NCI-H510A (cell line): ENCODE data around the gene NPPA.

Experiments used
- DNase-seq: peaks from one replicate; lab custom pipeline; 2025; lab: John Stamatoyannopoulos, UW

NPPA gene

DNA sequence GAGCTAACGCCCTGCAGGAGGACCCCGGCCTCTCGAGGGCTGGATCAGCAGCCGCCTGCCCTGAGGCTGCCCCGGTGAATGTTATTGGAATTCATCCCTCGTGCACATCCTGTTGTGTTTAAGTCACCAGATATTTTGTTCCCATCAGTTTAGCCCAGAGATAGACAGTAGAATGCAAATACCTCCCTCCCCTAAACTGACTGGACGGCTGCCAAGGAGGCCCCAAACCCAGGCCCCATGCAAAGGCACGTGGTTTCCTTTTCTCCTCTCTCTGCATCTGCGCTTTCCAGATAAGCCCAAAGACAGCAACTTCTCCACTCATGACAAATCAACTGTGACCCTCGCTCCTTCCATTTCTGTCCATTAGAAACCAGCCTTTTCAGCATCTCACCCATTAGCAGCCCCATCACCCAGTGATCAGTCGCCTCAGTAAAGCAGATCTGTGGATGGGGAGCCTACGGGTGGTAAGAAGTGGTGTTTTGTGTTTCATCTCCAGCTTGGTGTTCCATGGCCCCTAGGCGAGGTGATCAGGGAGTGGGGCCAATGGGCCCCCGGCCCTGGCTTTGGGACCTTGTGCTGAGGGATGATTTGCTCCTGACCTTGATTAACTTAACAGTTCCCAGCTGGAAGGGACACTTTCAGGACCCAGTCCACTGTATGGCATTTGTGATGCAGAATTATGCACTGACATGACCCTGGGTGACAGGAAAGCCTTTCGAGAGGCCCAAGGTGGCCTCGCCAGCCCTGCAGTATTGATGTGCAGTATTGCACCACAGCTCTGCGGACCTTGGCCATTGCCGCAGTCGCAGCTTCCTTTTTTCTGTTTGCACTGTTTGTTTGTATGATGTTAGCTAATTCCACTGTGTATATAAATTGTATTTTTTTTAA lies 5.2 kb downstream of the NPPA start:
- DNase-seq, result no peak

DNA sequence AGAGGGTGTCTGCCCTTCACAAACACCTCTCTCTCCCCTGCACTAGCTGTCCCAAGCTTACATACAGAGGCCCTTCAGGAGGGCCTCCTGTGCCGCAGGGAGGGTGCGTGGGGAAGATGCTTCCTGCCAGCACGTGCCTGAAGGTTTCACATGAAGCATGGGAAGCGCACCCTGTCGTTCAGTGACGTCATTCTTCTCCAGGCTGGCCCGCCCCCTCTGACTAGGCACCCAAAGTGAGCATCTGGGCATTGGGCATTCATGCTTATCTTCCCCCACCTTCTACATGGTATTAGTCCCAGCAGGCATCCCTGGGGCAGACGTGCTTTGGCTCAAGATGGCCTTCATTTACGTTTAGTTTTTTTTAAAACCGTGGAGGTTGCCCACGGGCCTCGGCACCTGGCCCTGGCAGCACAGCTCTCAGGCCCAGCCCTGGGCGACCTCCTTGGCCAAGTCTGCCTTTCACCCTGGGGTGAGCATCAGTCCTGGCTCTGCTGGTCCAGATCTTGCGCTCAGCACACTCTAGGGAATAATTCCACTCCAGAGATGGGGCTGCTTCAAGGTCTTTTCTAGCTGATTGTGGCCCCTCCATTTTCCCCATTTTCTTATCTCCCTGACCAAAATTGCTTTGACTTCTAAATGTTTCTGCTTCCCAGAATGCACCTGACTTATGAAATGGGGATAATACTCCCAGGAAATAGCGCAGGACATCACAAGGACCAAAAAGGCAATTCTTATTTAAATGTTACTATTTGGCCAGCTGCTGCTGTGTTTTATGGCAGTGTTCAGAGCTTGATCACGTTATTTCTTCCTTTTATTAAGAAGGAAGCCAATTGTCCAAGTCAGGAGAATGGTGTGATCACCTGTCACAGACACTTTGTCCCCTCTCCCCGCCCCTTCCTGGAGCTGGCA lies 6.1 kb downstream of the NPPA start:
- no peak for DNase-seq

DNA sequence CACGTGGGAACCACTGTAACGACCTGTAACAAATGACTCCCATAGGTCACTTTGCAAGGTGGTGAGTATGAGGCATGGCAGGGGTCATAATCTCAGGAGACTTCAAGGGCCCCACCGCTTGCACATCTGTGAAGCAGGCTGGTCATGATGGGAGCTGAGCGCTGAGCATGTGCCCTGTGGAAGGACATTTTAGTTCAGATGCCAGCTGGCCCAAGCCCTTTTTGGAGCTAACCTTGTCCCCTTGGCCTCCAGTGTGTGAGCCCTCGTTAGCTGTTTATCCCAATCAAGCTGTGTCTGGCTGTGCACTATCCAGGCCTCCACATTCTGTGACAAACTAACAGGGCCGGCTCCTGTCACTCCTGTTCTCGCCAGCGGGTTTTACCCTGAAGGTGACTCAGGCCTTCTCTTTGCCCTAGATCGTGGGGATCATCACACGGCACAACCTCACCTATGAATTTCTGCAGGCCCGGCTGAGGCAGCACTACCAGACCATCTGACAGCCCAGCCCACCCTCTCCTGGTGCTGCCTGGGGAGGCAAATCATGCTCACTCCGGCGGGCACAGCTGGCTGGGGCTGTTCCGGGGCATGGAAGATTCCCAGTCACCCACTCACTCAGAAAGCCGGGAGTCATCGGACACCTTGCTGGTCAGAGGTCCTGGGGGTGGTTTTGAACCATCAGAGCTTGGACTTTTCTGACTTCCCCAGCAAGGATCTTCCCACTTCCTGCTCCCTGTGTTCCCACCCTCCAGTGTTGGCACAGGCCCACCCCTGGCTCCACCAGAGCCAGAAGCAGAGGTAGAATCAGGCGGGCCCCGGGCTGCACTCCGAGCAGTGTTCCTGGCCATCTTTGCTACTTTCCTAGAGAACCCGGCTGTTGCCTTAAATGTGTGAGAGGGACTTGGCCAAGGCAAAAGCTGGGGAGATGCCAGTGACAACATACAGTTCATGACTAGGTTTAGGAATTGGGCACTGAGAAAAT lies 7.6 kb downstream of the NPPA start:
- DNase-seq, result no peak

DNA sequence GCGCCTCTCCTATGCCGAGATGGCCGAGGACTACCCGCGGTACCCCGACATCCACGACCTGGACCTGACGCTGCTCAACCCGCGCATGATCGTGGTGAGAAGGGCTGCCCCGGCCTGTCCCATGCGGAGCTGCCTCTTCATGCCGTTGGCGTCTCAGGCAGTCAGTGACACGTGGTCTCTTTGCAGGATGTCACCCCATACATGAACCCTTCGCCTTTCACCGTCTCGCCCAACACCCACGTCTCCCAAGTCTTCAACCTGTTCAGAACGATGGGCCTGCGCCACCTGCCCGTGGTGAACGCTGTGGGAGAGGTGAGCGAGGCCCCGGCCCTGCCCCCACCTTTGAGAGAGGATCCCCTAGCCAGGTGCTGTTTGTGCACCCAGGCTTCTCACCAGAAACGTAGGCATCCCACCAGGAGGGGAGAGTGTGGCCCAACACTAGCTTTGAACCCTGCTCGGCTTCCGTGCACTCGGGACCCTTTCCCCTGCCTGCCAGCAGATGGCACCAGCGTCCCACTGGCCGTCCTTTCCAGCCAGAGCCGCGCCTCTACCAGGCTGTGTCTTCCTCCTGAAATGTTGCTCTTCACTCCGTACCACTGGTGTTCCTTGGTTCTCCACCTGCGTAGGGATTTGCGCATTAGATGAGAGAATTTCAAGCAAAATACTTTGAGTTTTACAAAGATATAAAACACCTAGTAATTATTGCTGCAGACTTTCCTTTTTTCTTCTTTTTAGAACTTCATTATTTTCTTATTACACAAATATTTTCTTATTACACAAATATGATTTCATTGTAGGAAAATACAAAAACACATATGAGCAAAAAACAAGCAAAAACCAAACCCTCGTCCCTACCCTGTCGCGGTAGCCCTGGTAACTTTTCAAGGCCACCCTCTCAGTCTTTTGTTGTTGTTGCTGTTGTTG lies 9.0 kb downstream of the NPPA start:
- peak; percentile 56 for DNase-seq

DNA sequence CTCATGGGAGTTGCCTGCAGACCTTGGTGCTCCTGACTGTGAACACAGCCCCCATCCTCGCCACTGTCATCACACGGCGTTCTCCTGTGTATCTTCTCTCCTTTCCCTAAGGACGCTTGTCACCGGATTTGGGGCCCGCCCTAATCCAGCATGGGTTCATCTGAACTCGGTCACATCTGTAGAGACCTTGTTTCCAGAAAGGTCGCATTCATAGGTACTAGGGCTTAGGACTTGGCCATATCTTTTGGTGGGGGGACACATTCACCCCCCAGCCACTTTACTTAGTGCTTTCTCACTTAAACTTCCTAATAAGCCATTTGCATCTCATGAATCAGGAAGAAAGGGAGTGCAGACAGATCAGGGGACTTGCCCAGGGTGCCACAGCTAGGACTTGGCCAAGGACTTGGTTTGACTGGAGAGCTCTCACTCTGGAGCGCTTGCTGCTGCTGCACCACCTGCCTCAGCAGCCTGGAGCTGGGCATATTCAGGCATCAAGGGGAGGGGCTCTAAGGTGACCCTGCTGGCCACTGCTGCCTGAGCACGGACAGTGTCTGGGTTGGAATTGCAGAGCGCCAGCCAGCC lies 9.7 kb downstream of the NPPA start:
- no peak for DNase-seq

DNA sequence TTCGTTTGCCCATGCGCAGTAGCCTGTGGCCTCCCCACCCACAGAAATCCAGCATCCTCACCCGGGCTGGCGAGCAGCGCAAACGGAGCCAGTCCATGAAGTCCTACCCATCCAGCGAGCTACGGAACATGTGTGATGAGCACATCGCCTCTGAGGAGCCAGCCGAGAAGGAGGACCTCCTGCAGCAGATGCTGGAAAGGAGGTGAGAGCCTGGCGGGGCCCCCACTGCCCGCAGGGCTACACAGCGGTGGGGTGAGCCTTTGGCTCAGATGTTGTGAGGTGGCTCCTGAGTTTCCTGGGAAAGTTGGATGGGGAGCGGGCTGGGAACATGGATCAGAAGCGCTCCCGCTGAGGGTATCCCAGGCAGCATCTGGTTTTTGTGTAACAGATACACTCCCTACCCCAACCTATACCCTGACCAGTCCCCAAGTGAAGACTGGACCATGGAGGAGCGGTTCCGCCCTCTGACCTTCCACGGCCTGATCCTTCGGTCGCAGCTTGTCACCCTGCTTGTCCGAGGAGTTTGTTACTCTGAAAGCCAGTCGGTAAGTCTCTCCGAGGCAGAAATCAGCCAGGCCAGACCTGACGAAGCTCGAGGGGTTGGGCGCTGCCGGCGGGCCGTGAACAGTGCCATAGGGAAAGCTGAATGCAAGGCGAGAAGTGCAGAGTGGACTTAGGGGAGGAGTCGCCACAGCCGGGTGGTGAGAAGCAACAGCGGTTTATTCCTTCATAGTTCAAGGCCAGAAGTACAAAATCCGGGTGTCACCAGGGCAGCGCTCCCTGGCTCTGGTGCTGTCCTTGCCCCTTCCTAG lies 10.4 kb downstream of the NPPA start:
- no peak for DNase-seq

DNA sequence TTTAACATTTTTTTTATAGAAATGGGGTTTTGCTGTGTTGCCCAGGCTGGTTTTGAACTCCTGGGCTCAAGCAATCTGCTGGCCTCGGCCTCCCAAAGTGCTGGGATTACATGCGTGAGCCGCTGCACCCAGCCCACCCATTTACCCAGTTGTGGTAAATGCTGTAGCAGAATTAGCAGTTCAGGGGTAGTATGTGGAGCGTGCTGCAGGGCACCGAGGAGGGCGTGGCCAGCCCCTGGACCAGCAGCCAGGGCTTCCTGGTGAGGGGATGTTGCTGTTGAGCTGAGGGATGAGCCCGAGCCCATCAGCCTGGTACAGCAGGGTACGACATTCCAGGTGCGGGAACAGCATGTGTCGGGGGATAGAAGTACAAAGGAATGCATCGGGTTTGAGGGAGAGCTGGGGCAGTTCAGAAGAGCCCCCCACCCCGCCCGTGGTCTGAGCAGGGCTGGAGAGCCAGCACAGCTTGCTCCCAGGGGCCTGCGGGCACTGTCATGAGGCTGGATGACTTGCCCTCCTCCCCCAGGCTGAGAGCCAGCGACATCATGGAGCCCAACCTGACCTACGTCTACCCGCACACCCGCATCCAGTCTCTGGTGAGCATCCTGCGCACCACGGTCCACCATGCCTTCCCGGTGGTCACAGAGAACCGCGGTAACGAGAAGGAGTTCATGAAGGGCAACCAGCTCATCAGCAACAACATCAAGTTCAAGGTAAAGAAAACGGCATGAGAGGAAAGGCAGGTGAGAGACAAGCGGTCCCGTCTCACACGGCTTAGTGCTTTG lies 11.9 kb downstream of the NPPA start:
- DNase-seq, result no peak

DNA sequence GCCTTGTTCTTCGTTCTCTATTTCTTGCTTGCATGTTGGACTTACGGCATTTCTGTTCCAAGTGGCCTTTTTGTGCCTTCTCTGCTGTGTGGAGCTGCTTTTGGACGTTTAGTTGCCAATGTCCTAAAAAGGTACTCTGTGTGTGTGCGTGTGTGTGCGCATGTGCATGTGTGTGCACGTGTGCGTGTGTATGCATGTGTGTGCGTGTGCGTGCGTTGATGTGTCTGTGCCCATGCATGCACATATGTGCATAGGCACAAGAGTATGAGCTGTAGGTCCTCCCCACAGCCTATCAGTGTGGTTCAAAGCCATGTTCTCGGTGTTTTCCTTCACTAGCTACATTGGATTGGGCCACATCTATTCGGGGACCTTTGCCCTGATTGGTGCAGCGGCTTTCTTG lies 13.7 kb downstream of the NPPA start:
- no peak for DNase-seq

DNA sequence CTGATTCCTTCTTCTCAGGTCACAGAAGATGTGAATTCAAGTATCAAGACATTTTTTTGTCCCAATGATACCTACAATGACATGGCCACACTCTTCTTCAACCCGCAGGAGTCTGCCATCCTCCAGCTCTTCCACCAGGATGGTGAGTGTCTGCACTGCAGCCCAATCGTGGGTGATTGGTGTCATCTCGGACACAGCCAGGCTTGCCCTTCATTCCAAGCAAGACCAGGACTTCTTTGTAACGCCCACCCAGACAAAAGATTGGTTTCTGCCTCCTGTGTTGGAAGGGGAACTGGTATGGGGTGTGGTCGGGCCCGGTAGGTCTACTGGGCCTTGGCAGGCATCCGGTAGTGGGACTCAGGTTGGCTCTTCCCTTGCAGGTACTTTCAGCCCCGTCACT lies 14.1 kb downstream of the NPPA start:
- DNase-seq, result no peak

DNA sequence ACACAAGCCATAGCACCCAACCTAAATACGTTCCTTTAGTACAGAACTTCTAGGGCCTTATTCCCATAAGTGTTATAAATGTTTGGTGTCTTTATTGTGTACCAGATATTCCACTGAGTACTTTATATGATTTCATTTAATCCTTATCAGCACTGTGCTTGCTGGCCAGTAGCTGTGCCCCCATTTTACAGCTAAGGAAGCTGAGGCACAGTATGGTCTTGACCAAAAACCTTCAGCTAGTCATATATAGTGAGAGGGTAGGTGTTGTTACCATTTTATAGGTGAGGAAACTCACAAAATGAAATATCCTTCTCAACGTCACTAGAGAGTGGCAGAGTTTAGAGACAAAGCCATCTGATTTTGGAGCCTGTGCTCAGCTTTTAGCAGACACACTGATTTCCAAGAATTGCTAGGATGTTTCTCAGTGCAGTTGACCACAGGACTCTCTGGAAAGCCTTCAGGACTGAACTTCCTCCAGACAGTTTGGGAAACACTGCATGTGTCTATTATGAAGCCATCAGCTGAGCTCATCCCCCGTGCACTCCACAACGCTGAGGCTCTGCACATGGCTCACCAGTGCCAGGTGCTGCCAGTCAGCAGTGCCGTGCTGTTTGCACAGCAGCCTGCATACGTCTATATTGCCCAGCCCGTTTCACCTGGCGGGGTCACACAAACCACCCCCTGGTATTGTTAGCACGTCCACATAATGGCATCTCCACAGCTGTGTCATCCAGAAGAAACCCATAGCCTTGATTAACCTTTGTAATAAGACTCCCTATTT lies 15.4 kb downstream of the NPPA start:
- peak; percentile 36 for DNase-seq

DNA sequence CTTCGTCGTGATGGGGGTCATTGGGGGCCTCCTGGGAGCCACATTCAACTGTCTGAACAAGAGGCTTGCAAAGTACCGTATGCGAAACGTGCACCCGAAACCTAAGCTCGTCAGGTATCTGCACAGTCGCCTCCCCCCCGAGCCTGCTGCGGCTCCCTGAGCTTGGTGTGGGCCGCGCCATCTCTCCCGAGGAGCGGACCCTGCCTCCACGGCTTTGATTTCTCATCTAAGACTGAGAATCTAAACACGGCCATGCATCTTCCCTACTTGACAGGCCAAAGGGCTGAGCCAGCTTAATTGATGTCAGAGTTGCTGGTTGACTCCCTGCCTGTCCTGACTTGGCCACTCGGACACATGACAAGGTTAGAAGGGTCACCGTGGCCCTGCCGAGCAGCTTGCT lies 19.1 kb downstream of the NPPA start:
- no peak for DNase-seq

DNA sequence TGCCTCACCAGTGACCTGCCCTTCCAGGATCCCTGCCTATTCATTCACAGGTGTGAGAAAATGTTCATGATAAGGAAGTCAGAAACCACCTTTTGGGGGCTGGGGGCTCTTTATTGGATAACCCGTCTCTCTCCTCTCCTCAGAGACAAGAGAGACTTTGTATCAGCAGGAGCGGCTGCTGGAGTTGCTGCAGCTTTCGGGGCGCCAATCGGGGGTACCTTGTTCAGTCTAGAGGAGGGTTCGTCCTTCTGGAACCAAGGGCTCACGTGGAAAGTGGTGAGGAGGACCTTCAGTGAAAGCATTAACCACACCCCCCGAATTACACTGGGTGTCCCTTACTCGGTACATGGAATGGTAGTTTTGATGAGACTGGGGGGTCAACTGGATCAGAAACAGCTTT lies 20.6 kb downstream of the NPPA start:
- no peak for DNase-seq

DNA sequence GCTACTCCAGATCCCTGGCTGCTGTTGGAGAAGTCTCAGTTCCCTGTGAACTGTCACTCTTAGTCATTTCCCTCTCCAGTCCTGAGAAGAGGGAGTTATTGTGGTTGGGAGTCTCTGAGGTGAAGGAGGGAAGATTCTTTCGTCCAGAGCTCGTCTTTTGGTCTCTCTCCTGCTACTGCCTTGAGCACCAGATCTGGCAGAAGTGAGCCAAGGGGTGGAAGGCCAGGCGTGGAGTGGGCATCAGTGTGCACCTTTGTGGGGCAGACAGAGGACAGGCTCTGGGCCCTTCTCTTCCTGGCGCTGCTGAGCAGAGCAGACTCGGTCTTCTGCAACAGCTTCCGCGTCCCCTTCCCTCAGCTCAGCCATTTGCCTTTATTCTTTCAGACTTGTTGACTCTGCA lies 22.5 kb downstream of the NPPA start:
- no peak for DNase-seq

DNA sequence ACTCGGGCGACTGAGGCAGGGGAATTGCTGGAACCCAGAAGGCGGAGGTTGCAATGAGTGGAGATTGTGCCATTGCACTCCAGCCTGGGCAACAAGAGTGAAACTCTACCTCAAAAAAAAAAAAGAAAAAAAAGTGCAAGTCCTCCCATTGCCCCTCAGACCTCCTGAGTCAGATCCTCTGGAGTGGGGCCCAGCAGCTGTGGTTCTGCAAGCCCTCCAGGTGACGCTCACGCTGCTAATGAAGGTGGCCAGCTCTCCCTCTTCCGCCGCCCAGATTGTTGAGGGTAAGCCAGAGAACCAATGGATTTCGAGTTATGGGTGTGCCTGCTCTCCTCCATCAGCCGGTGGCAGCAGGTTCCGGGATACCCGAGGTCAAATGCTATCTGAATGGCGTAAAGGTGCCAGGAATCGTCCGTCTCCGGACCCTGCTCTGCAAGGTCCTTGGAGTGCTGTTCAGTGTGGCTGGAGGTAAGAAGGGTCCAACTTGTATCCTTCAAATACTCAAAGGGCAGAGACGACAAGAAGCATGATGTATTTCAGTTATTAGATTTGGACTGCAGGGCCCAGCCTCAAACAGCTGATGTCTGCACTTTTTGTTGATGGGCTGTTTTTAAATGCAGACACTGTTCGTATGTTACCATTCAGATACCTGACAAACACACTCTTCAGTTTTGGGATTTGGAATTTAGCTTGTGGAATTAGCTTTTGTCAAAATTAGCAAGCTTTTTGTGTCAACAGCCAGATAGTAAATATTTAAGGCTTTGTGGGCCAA lies 24.0 kb downstream of the NPPA start:
- DNase-seq, result no peak

DNA sequence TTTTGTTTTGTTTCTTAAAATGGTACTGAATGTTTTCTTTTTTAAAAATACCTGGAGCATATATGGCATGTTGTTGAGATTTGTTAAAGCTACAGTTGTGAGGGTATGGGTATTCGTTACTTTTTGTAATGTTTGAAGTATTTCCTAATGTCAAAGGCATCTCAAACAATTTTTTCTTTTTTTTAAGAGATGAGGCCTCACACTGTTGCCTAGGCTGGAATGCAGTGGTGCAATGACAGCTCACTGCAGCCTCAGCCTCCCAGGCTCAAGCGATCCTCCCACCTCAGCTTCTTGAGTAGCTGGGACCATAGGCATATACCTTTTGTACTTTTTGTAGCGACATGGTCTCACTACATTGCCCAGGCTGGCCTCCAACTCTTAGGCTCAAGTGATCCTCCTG lies 25.5 kb downstream of the NPPA start:
- DNase-seq, result no peak

DNA sequence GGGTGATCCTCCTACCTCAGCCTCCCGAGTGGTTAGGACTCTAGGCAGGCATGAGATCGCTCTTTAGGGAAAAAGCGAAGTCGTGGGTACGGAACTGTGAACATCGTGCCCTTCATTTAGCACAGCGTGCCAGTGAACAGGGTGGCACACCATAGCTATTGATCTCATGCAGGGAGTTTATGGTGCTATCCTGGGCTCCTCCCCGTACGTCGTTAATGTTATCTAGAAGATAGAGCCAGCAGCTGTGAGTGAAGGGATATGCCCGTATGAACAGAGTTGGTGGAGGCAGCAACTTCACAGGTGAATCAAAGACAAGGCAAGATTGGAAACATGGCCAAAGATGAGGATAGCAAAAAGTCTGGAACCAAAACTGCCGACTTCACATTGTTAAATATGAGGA lies 30.4 kb downstream of the NPPA start:
- DNase-seq, result no peak

DNA sequence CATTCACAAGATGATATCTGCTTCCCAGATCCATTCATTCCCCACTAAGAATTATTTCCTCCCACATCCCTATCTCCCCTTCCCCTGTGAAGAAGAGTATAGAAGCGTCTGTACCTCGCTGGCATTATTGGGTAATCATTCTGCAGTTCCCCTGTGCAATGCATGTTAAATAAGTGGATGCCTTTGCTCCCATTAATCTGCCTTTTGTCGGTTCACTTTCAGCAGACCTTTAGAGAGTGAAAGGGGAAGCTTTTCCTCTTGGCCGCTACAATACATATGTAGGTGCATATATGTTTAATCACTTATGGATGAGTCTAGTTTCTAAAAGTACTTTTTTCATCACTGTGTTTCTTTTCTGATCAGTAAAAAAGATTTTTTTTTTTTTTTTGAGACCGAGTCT lies 34.6 kb downstream of the NPPA start:
- no peak for DNase-seq
